Midbrain (tissue), 1 donor: ENCODE results near the gene PHF21B.

Source experiments
- DNase-seq: peaks from one replicate; lab custom pipeline; 2025; lab: John Stamatoyannopoulos, UW

The PHF21B gene

GRCh38 chr22:44990810-44991209 lies 19.0 kb downstream of the PHF21B start:
- DNase-seq = no peak

- no peak for DNase-seq
These were observed 19.5 kb downstream of the PHF21B start for GRCh38 chr22:44990328-44990727.

- no peak for DNase-seq
These were observed 21.1 kb downstream of the PHF21B start for GRCh38 chr22:44988671-44989070.

- no peak for DNase-seq
These were observed 22.9 kb downstream of the PHF21B start for GRCh38 chr22:44986926-44987325.

GRCh38 chr22:44985906-44986527 lies 23.8 kb downstream of the PHF21B start:
- no peak for DNase-seq

- no peak for DNase-seq
These were observed 25.8 kb downstream of the PHF21B start for GRCh38 chr22:44983878-44984482.

GRCh38 chr22:44982445-44982844 lies 27.4 kb downstream of the PHF21B start:
- no peak for DNase-seq

GRCh38 chr22:44981857-44982256 lies 27.9 kb downstream of the PHF21B start:
- DNase-seq = no peak

GRCh38 chr22:44979154-44979553 lies 30.7 kb downstream of the PHF21B start:
- no peak for DNase-seq

GRCh38 chr22:44975427-44976262 lies 34.2 kb downstream of the PHF21B start:
- DNase-seq = peak; percentile 69

GRCh38 chr22:44974454-44974853 lies 35.4 kb downstream of the PHF21B start:
- no peak for DNase-seq

GRCh38 chr22:44973829-44974228 lies 36.0 kb downstream of the PHF21B start:
- no peak for DNase-seq

- peak; percentile 19 for DNase-seq
These were observed 37.3 kb downstream of the PHF21B start for GRCh38 chr22:44972363-44973083.

- no peak for DNase-seq
These were observed 38.0 kb downstream of the PHF21B start for GRCh38 chr22:44971651-44972362.

- DNase-seq = no peak
These were observed 39.5 kb downstream of the PHF21B start for GRCh38 chr22:44970291-44970690.

- no peak for DNase-seq
These were observed 40.0 kb downstream of the PHF21B start for GRCh38 chr22:44969817-44970216.

GRCh38 chr22:44968736-44969135 lies 41.1 kb downstream of the PHF21B start:
- DNase-seq = no peak

- no peak for DNase-seq
These were observed 44.6 kb downstream of the PHF21B start for GRCh38 chr22:44965171-44965570.

GRCh38 chr22:44964722-44965078 lies 45.1 kb downstream of the PHF21B start:
- no peak for DNase-seq

- DNase-seq = no peak
These were observed 45.7 kb downstream of the PHF21B start for GRCh38 chr22:44963832-44964721.
